AG08396 (cell line): ENCODE data around the gene TMEM250.
A peak's percentile ranks its signal among the peaks of the same experiment; 100 is the strongest.

ENCODE experiments used
- DNase-seq: peaks from one replicate; pipeline ENCODE4 v3.0.0; 2012; ENCODE audit warnings: low spot score, mixed read lengths

TMEM250 gene

DNA sequence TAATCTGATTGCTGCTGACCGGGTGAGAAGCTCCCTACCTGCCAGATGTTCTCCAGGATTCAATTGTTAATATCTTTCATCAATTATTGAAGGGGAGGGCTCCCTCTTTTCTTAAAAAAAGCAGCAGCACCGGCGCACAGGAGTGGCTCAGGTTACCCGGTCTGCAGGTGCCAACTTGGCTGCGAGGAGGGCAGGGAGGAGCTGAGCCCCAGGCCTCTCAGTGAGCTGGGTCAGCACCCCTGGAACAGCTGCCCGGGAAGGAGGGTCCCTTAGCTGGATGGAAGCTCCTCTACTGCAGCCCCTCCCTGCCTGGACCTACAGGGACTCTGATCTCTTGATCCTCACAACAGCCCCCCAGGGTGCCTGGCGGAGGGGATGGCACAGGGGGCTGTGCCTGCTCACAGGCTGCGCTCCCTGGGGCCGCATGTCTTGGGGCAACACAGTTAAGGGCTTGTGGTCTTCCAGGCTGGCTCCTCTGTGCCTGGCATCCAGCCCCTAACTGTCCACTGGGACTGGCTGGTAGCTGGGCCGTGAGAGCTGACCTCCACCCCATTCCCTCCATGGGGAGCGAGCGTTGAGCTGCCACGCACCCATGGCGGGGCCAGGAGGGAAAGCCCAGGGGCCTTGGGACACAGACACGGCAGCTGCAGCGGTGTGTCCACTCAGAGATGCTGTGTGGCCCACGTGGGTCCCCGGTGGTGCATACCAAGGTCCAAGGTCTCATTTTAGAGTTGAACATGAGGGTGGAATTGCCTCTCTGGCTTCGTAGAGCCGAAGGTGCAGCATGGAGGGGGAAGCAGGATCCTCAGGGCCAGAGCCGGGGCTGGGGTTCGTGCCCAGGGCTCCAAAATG lies 28.6 kb upstream of the TMEM250 start:
- no peak for DNase-seq

DNA sequence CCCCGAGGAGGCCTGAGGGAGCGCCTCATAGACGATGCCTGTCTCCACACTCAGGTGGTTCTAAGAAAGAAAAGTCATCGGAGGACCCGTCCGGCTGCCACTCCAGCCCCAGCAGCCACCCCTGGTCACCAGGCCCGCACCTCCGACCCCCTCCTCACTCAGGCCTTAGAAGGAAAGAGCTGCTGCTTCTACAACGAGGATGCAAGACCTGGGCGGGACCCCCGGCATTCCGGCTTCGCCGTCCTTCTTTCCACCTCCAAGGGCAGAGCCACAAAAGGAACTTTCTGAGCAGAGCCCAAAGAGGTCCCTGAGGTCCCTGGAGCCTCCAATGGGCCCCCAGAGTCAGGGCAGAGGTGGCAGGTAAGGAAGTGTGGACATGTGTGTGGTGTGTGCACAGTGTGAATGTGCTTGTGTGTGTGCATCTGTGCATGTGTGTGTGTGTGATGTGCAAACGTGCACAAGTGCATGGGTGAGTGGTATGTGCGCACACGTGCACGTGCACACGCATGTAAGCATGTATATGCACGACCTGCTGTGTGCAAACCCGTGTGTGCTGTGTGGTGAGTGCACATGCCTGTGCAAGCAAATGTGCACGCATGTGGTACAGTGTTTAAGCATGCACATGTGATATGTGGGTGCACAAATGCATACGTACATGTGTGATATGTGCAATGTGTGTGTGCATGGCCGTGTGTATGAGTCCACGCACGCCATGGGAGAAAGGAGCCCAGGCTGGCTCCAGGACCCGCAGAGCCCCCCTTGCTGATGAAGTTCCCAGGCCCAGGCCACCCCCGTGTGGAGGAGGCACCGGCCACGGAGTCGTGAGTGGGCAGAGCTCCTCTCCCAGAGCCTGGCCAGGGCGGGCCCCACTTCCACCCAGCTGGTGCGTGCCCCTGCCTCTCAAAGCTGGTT lies 27.7 kb upstream of the TMEM250 start:
- DNase-seq = no peak

- DNase-seq = no peak
These were observed 26.9 kb upstream of the TMEM250 start for GRCh38 chr9:136145580-136145979.

DNA sequence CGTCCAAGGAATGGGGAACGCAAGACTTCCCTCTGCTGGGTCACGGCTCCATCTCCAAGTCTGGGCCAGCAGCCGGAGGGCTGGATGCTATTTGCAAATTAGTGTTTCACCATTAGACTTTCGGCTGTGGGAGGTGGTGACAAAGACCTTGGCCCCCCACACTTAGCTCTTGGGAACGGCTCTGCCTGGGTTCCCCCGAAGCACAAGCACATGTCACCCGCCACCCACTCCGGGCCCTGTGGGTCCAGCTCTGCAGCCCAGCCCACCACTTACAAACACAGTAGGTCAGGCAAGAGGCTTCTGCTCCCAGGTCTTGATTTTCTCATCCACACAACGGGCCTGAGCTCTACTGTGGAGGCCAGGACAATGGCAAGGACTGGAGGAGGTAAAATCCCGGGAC lies 25.8 kb upstream of the TMEM250 start:
- no peak for DNase-seq

DNA sequence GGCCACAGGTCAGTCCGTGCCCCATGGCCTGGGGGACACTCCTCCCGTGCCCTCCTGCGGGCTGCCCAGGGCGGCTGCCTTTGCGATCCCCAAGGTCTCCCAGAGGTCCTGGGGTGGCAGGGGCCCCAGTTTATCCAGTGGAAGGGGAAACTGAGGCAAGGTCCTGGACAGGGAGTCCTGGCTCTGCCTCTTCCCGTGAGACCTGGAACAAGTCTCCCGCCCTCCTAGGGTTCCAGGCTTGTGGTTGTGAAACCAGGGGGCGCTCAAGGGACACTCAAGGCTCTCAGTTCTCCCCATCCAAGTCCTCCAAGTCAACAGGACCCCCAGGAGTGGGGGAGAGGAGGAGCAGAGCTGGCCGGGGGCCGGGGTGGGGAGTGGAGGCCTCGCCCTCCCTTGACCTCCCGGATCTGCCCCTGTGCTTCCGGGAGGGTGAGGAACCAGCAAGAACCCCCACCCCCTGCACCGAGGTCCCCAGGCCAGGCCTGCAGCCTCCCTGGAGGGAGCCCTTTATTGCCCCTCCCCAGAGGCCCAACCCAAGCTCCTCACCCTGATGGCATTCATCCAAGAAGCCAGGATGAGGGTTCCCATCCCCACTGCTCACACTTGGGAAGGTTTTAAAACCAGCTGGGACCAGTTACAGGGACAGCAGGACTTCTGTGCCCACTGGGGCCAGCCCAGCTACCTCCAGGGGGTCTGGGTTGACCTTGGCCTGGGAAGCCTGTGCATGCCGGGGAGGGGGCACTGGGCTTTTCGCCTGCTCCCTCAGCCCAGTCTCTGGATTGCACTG lies 24.7 kb upstream of the TMEM250 start:
- DNase-seq = no peak

- no peak for DNase-seq
These were observed 24.2 kb upstream of the TMEM250 start for GRCh38 chr9:136142859-136143214.

- DNase-seq = no peak
These were observed 23.7 kb upstream of the TMEM250 start for GRCh38 chr9:136142414-136142796.

DNA sequence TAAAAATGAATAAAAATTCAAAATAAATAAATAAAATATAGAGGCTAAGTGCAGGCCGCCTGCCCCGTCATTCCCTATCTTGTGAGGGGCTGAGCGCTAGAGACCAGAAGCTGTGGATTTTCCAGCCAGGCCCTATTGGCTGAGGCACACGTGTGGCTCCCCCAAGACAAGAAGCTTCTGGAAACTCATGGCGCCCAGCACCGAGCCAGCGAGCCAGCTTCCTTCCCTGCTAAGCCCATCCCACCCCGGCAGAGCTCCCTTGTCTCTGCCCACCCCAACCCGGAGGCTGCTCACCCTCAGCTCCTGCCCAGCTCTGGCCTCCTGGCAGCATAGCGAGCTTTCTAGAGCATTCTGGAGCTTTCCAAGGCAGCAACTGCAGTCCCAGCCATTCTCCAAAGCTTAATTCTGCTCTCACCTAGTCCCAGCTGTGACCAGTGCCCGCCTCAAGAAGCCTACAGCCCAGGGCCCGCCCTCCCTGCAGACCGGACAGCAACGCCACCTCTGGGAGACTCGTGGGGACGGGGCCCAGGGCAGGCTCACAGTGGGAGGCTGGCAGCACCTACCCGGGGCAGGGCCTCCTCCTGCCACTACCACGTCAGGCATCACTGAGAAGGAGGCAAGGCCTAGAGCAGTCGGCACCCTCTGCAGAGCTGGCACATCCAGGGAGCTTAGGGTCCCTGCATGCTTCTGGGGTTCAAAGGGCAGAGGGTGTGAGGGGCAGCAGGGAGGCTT lies 23.2 kb upstream of the TMEM250 start:
- DNase-seq = no peak

- DNase-seq = no peak
These were observed 22.3 kb upstream of the TMEM250 start for GRCh38 chr9:136140966-136141365.

DNA sequence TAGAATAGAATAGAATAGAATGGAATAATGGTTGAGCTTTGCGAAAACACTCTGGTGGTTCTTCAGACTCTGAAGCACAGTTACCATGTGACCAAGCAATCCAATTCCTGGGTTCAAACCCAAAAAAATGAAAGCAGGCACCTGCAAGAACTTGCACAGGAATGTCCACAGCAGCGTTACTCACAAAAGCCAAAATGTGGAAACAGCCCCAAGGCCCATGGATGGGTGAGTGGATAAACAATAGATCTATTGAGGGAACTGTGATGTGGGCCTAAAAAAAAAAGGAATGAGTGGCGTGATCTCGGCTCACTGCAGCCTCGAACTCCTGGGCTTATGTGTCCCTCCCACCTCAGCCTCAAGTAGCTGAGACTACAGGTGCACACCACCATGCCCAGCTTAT lies 21.4 kb upstream of the TMEM250 start:
- no peak for DNase-seq

DNA sequence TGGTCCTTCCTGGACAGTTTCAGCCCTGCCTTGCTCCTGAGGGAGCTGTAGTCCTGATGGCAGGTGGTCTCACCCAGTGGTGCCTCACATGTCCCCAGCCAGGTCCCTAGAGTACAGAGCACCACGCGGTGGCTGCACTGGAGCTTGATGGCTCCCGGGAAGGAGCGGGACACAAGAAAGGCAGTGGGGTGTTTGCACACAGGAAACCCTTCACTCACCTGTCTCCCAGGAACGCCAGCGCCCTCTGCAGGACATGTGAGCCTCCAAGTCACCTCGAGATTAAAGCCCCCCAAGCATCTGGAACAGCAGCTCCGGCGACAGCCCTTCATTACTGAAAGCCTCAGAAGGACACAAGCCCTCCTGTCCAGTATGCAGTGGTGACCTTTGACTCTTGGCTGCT lies 19.9 kb upstream of the TMEM250 start:
- no peak for DNase-seq

- no peak for DNase-seq
These were observed 18.9 kb upstream of the TMEM250 start for GRCh38 chr9:136137321-136138265.

DNA sequence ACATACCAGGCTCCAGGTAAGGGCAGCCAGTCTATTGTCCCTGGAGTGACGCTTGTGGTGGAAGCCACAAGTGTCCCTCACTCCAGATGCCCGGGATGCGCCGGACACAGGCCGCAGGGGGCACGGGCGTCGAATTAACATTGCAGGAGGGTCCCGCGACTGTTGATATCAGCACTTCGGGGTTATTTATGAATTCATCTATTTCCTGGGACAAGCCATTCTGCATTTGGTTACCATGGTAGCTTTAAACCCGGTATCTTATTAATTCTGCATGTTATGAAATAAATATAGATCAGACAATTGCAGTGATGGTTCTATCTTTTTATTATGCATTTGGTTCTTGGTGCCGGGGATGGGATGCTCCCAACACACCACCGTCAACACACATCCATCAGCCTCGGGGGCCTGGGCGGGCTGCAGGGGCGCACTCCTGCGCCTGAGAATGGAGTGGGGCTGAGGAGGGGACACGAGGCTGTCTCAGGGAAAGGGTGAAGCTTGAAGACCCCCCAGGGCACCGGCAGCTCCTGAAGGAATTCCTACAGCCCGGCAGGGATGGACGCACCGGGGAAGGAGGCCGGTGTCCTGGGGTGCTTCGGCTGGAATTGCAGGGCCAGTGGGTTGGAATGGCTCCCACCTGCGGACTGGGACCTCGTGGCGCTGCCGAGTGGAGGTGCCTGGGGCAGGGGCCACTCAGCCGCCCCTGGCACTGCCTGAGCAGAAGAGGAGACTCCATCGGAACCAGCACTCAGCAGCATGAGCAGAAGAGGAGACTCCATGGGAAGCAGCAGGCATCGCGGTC lies 17.7 kb upstream of the TMEM250 start:
- DNase-seq = no peak

- DNase-seq = no peak
These were observed 16.9 kb upstream of the TMEM250 start for GRCh38 chr9:136135326-136136126.

DNA sequence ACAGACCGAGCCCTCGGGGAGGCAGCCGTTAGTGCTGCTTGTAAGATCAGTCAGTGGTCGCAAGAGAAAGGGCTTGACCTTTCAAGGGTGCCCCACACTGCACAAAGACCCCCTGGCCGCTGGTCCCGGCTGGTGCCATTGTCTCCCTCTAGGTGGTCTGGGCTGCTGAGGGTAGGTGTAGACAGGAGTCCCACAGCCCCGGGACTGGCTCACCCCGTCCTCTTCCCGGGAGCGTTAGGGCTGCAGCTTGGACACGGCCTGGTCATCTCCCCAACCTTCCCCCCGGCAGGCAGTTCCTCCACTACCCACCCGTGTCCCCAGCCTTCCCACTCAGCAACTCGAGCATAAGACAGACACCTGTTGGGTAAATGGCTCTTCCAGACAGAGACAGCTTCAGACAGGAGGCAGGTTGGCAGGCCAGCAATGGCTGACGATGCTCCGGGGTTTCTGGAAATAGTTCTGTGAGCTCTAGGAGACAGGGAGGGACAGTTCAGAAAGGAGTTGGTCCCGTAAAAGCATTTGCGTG lies 15.3 kb upstream of the TMEM250 start:
- DNase-seq = no peak

GRCh38 chr9:136133191-136133958 lies 14.7 kb upstream of the TMEM250 start:
- DNase-seq = peak; percentile 75

GRCh38 chr9:136132512-136133050 lies 13.9 kb upstream of the TMEM250 start:
- no peak for DNase-seq
